ENCODE data around the gene APOL6.
A peak's percentile ranks its signal among the peaks of the same experiment; 100 is the strongest.
"Not testable (repeated sequence)": the region's sequence is repeated elsewhere in the genome, so short reads cannot be mapped to it uniquely, and the experiment has no call there.

APOL6 gene

DNA sequence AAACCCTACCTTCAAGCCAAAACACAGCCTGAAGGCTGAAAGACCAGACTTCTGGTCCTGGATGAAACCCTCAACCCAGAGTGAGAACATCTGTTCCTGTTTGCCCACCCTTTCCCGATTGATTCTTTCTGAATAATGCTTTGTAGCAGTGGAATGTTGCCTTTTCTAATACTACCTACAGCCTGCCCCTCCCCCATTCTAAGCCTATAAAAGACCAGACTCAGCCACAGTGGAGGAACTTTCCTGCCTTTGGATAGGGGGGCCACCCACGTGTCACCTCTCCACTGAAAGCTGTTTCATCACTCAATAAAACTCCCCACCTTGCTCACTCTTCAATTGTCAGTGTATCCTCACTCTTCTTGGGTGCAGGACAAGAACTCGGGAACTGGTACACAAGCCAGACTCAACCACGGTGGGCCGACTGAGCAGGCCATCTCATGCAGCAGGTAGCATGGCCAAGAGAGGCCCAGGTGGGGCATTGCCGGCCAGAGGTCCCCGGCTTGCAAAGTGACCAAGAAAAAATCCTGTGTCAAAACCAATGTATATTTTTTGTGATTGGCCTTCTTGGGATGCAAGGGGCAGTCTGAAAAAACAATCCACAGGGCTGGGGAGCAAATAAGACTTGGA, 6.6 kb upstream of the APOL6 start:
- no peak for DNase-seq

GRCh38 chr22:35642305-35642741, 5.9 kb upstream of the APOL6 start:
- DNase-seq = no peak

GRCh38 chr22:35643991-35644390, 4.3 kb upstream of the APOL6 start:
- DNase-seq = no peak

DNA sequence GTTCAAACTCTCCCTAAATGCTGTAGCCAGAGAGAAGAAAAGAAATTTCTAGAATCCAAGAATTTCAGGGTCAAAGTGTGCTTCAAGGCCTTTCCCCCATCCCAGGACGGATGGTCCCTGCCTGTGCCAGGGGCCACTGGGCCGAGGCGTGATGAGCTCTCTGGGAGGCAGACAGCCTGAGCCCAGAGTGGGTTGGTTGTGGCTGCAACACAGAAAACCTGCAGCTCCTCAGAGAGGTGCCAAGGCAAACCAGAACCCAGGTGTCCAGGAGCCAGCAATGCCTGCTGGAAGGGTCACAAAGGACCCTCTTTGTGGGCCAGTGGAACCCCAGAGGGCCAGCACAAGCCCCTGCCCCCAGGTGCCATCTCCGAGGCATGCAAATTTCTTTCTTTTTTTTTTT, 2.6 kb upstream of the APOL6 start:
- no peak for DNase-seq

- DNase-seq = no peak
These were observed 844 bp downstream of the APOL6 start for GRCh38 chr22:35649026-35649553.

- no peak for DNase-seq
These were observed 1.5 kb downstream of the APOL6 start for GRCh38 chr22:35649636-35650250.

DNA sequence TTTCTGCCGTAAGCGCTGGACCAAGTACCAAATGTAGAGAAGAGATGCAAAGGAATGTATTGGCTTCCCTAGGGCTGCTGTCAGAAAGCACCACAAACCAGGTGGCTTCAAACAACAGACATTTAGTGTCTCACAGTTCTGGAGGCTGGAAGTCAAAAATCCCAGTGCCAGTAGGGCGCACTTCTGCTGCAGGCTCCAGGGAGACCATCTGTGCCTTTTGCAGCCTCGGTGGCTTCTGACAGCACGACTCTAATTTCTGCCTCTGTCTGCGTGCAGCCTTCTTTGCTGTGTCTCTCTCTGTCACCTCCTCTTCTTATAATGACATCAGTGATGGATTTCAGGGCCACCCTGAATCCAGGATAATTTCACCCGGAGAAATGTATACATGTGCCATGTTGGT, 2.8 kb downstream of the APOL6 start:
- DNase-seq = no peak

GRCh38 chr22:35653824-35654223, 5.6 kb downstream of the APOL6 start:
- no peak for DNase-seq

DNA sequence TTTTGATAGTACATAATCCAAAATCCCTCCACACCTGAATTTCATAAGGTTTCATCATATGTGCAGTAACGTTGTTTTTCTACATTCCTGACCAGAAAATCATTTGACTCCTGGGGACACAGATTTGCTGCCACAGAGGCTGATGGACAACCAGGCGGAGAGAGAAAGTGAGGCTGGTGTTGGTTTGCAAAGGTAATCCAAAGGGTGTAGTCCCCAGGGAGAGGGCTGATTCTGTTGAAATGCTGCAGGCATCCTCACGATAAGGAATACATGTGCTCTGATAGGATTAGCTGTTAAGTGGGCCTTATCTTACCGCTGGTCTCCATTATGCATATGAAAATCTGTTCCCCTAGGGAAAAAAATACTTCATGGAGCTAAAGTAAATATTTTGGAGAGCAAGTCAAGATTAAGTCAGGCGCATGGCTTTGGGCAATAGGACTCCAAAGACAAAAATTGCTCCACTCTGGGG, 8.1 kb downstream of the APOL6 start:
- DNase-seq = no peak

- DNase-seq = no peak
These were observed 9.5 kb downstream of the APOL6 start for GRCh38 chr22:35657571-35658312.

GRCh38 chr22:35660291-35661127, 12.3 kb downstream of the APOL6 start:
- DNase-seq = peak; percentile 63

- no peak for DNase-seq
These were observed 13.2 kb downstream of the APOL6 start for GRCh38 chr22:35661464-35661863.

DNA sequence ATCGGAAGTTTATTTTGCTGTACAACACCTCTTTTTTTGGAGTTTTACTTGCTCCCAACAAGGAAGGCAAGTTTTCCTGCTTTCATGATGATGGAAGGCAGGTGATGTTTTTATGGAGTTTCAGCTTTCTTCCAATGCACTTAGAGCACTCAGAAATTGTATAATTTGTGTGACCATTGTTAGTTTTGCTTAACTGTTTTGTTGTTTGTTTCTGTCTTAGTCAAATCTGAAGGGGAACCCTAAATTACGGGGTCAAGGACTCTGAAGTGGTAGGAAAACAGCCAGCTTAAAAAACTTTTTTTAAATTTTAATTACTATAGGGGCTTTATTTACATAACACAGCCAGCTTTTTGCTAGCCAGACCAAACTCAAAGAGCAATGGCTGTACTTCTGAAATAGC, 14.7 kb downstream of the APOL6 start:
- no peak for DNase-seq

DNA sequence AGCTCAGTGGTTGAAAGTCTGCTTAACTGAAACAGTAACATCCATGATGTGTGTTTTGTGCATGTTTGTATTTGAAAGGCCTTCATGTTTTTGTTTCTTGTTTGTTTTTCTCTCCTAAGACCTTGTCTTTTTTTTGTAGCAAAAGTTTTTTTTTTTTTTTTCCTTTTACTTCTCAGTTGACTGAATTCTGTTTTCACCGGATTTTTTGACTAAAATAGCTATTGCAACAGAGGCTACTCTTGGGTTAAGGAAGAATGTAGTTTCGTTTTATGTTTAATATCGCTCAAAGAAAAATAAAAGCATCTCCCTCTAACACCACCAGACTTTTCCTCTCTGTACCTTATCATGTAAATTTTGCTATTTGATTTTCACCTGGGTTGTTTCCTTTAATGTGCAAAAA, 15.1 kb downstream of the APOL6 start:
- DNase-seq = no peak

DNA sequence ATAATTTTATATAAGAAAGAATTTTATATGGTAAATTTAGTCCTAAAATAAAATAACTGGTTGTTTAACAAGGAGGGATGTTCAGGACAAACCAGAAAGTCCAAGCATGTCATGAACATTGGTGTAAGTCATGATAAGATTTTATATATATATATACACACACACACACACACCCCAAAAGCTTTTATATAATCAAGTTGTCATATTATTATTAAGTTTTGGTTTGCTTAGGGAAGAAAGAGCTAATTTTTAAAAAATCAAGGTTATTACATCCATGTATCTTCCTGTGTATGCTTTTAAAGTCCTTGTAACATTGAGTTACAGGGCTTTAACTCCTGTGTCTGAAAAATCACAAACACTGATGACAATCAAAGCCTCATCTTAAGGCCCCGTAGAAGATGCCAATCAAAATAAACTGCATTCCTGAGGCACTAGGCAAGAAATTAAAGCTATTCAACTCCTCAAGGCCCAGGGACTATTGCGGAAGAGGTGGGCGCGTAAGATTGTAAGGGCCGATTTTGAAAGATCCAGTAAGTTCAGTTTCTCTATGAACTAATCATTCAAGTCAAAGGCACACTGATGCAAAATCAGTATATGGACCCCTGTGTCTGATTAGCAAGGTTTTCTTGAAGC, 16.8 kb downstream of the APOL6 start:
- no peak for DNase-seq

- not testable (repeated sequence) for DNase-seq
These were observed 18.5 kb downstream of the APOL6 start for GRCh38 chr22:35666699-35667098.

- DNase-seq = no peak
These were observed 26.1 kb downstream of the APOL6 start for GRCh38 chr22:35674335-35674734.

- not testable (repeated sequence) for DNase-seq
These were observed 27.8 kb downstream of the APOL6 start for GRCh38 chr22:35676065-35676464.

DNA sequence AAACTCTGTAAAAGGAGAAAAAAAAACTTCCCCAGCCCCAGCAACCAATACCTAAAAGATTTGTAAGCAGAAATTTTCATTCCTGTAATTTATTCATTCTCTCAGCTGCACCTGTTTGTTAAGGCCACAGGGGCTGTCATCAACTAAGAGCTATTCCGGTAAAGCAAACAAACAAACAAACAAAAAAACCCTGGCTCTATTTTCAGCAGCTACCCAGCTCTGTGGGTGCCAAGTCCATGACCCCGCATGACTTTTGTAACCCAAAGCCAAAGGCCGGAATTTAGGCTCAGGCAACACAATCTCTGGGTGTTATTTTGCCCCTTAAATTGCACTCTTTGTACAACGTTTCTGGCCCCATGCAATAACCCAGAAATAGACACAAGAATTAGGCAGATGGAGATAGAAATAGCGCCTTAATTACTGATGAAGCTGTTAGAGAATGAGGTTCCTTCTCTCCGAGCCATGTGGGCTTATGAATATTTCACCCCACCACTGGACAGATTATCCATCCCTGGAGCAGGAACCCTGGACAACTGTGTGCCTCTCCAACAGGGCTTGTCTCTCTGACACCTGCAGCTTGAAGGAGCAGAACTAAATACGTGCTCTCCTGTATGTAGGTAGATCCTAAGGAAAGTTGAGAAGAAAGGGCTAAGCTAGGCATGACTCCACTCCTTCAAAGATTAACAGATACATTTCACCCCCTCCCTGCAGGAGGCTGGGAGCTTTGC, 29.4 kb downstream of the APOL6 start:
- no peak for DNase-seq

DNA sequence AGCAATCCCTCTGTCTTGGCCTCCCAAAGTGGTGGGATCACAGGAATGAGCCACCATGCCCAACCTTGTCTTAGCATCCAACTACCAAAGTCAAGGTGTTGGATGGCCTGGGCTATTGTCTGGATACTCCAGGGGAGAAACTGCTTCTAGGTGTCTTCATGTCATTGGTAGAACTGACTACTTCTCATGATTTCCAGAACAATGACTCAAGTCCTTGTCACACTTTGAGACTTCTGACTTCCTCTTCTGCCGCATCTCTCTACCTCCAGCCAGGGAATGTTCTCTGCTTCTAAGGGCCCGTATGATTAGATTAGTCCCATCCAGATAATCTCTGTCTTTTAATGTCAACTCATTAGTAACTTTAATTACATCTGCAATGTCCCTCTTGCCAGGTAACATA, 30.6 kb downstream of the APOL6 start:
- no peak for DNase-seq

- peak; percentile 58 for DNase-seq
These were observed 31.2 kb downstream of the APOL6 start for GRCh38 chr22:35679492-35679891.
